ENCODE measurements around the gene PHOSPHO2. TPM values are rescaled to one million over a fixed set of nuclear protein-coding genes. Genes with fewer than 3 reads are reported as not detected.

Gene PHOSPHO2
- total and polyA plus RNA-seq, 9 of the 15 experiments (the other 6 are each of a cell fraction or from before 2014, with no cell fraction given): 7.8 to 19.1 (median 11.7) TPM

GRCh38 chr2:169663247-169663646 is 31.0 kb upstream of the PHOSPHO2 start:
- H3K79me2 ChIP-seq (ENCODE audit: control insufficient read depth, insufficient read depth, low read length): no peaks in the 10 kb centered on the region
- H3K4me1 ChIP-seq (replicated peaks in 1 of 2; ENCODE audit: control insufficient read depth in 2 of 2, insufficient read depth in 2 of 2, low read length in 2 of 2): peaks cover 10 to 62% of the 10 kb centered on the region in 2 experiments
- H3K9ac ChIP-seq (ENCODE audit: insufficient read depth in 1 of 2, low read depth in 2 of 2, low read length in 2 of 2): peak overlapping the region in 1 of 2 experiments; percentile 46; a peak in 1 of 4 replicates
- H3K9me1 ChIP-seq (ENCODE audit: control insufficient read depth, insufficient read depth, low read length): no peaks in the 10 kb centered on the region
- H3K36me3 ChIP-seq (ENCODE audit: control insufficient read depth, insufficient read depth, low read length): no peaks in the 10 kb centered on the region
- no peaks in the 10 kb centered on the region for H4K20me1 ChIP-seq (replicated peaks; ENCODE audit: control insufficient read depth, insufficient read depth, low read length)
- ChIA-PET POLR2A (interaction anchor here (0.9 to 1.2 kb wide), 2 partner anchors 18 to 32 kb away, joined by 3 to 4 read pairs; no protein-coding TSS in a partner anchor), CTCF (ENCODE audit: low intra/inter-chr PET ratio) (no interaction called here)
- WGBS (ENCODE audit: insufficient coverage, low coverage, missing lambda C conversion rate): 72% methylated on average over 3 of the region's 3 CpGs
- 0 out of 2 replicates have a peak overlapping the region, but pooled peaks have one; percentile 0 for H2AFZ ChIP-seq (ENCODE audit: low read depth, low read length)
- H3K4me3 ChIP-seq: no peak overlapping the region
- no peak for DNase-seq (ENCODE audit: extremely low read depth in 1 of 4, low spot score in 3 of 4)
- H3K9me3 ChIP-seq (replicated peaks; ENCODE audit: control insufficient read depth, insufficient read depth, low read depth, low read length): no peaks in the 10 kb centered on the region
- H3K27me3 ChIP-seq (ENCODE audit: control insufficient read depth in 2 of 2, insufficient read depth in 2 of 2, low read length in 2 of 2): no peaks in the 10 kb centered on the region
- ATAC-seq: no peak
- peak overlapping the region; percentile 57; the same call in 1 of the 2 replicates for H3K4me2 ChIP-seq (ENCODE audit: insufficient read depth, low read length)
- no peak for FAIRE-seq
- intact Hi-C loops (cut with micrococcal nuclease) (loop anchor here (10.0 kb wide), 1 partner anchor 262 kb away; no protein-coding TSS in a partner anchor), in situ Hi-C loops (cut with MboI) (no loop called here)
- peak overlapping the region; percentile 53; the same call in 2 of the 3 replicates for H3K27ac ChIP-seq (ENCODE audit: extremely low read depth, low read depth, low read length)
- BruUV-seq (replicated peaks): no TSS peak
- TF ChIP-seq AFF4 (CRISPR knock-in tag; IDR thresholded peaks at IDR 0.05) (no peak), THRAP3 (IDR thresholded peaks at IDR 0.05; ENCODE audit: borderline replicate concordance) (no peak), BCOR (IDR thresholded peaks at IDR 0.05) (peak; percentile 68), HNRNPH1 (optimal IDR thresholded peaks at IDR 0.05; ENCODE audit: low read depth, low read length) (no peak), KDM5B (IDR thresholded peaks at IDR 0.05; ENCODE audit: insufficient replicate concordance, low read depth, low read length) (no peak), HMG20A (CRISPR knock-in tag; conservative IDR thresholded peaks at IDR 0.05) (no peak), ELF1 (tag; IDR thresholded peaks at IDR 0.05) (no peak), ZBTB11 (CRISPR knock-in tag; IDR thresholded peaks at IDR 0.05) (no peak), ZNF121 (CRISPR knock-in tag; conservative IDR thresholded peaks at IDR 0.05) (peak; percentile 99), MAFG (tag; conservative IDR thresholded peaks at IDR 0.05) (no peak), ERF (CRISPR knock-in tag; IDR thresholded peaks at IDR 0.05) (no peak), ZNF707 (CRISPR knock-in tag; conservative IDR thresholded peaks at IDR 0.05) (no peak), CTBP1 (IDR thresholded peaks at IDR 0.05; ENCODE audit: borderline replicate concordance) (no peak), ZNF282 (CRISPR knock-in tag; IDR thresholded peaks at IDR 0.05) (no peak), ARNT (IDR thresholded peaks at IDR 0.05) (0 out of 4 replicates have a peak, but pooled peaks of 1 of the 2 experiments have one; percentile 7), POLR2AphosphoS5 (IDR thresholded peaks at IDR 0.05; ENCODE audit: control insufficient read depth, insufficient read depth, low read depth, low read length) (no peak)
